NT2/D1 (cell line): ENCODE measurements around the gene MCHR2.
A peak's percentile ranks its signal among the peaks of the same experiment; 100 is the strongest.

Experiments
- DNase-seq: peaks from one replicate; pipeline ENCODE4 v3.0.0-alpha.2; 2011; ENCODE audit warnings: low read depth, low spot score
- H3K27me3 ChIP-seq: 2 replicates; pipeline ENCODE4 v1.6.0; 2011; ENCODE audit warnings: mild to moderate bottlenecking; ENCODE audit not compliant: insufficient read length, insufficient read depth
- H3K36me3 ChIP-seq: 2 replicates; pipeline ENCODE4 v1.6.1; 2011; ENCODE audit warnings: mild to moderate bottlenecking, low read length, mixed read lengths; ENCODE audit not compliant: insufficient read depth, insufficient read length
- H3K4me1 ChIP-seq: 2 replicates; pipeline ENCODE4 v1.5.1; 2011; ENCODE audit not compliant: insufficient read depth, insufficient read length
- H3K4me3 ChIP-seq: 2 replicates; pipeline ENCODE4 v1.5.1; 2011; ENCODE audit warnings: low read depth; ENCODE audit not compliant: insufficient read length
- H3K9ac ChIP-seq: 2 replicates; pipeline ENCODE4 v1.6.0; 2011; ENCODE audit warnings: low read depth; ENCODE audit not compliant: insufficient read length
- H3K9me3 ChIP-seq: 2 replicates; pipeline ENCODE4 v1.5.1; 2011; ENCODE audit warnings: mild to moderate bottlenecking, low read length; ENCODE audit not compliant: insufficient read depth
- SUZ12 ChIP-seq: IDR thresholded peaks from 2 replicates; pipeline ENCODE4 v1.6.1; 2011; ENCODE audit not compliant: insufficient read length, insufficient read depth; ENCODE audit errors: extremely low read depth
- YY1 ChIP-seq: IDR thresholded peaks from 2 replicates; pipeline ENCODE4 v1.6.1; 2011; ENCODE audit not compliant: insufficient read length, insufficient read depth
- ZNF274 ChIP-seq: IDR thresholded peaks from 2 replicates; pipeline ENCODE4 v1.6.1; 2011; ENCODE audit warnings: mild to moderate bottlenecking, low read depth, low read length

MCHR2 gene

GRCh38 chr6:99997141-99997540 is 3.1 kb upstream of the MCHR2 start:
- Histone ChIP-seq H3K36me3 (no peaks in the 10 kb centered on the region), H3K9me3 (no peaks in the 10 kb centered on the region), H3K27me3 (peaks cover 33% of the 10 kb centered on the region), H3K4me3 (no peak overlapping the region), H3K4me1 (no peaks in the 10 kb centered on the region), H3K9ac (no peak overlapping the region)
- DNase-seq = no peak
- TF ChIP-seq ZNF274 (no peak), SUZ12 (no peak), YY1 (no peak)

DNA sequence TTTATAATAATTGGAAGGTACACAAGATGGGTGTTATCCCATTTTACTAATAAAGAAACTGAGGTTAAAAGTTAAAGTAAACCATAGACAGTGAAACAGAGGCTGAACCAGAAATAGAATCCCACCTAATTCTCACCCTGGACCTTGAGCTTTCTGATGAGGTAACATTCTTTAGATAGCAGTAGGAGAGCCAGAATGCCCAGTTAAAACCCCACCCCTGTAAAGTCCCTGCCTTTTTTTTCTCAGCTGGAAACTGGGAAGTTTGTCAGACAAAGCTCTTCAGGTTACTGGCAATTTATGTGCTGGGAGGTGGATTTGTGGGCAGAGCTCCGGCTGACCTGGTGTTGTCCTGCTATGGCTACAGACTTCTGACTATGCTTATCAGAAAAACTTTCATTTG is 1.9 kb upstream of the MCHR2 start:
- Histone ChIP-seq H3K4me1 (no peaks in the 10 kb centered on the region), H3K9me3 (no peaks in the 10 kb centered on the region), H3K4me3 (no peak overlapping the region), H3K27me3 (peaks cover 37% of the 10 kb centered on the region), H3K9ac (no peak overlapping the region), H3K36me3 (no peaks in the 10 kb centered on the region)
- DNase-seq = no peak
- TF ChIP-seq ZNF274 (no peak), SUZ12 (no peak), YY1 (no peak)

DNA sequence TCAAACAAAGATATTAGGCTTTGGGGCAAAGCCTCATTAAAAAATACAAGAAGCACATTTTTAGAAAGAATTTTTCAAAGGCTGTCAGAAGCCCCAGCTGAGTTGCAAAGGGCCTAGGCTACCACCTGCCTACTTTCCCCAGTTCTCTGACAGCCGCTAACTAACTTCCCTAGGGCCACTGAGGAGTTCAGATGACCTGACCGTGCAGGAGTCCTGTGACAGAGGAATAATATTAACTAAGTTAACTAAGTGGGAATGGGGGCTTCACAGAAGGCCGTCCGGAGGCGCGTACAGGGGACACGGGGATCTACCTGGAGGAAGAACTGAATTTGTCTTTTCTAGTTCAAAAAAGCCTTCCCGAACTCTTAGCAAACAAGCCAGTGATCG is 884 bp downstream of the MCHR2 start:
- no peaks in the 10 kb centered on the region for H3K9me3 ChIP-seq
- H3K27me3 ChIP-seq = peaks cover 37% of the 10 kb centered on the region
- no peaks in the 10 kb centered on the region for H3K4me1 ChIP-seq
- H3K4me3 ChIP-seq = peak overlapping the region; percentile 61
- TF ChIP-seq YY1 = no peak
- H3K9ac ChIP-seq = peak overlapping the region; percentile 61
- no peaks in the 10 kb centered on the region for H3K36me3 ChIP-seq
- no peak for DNase-seq

- DNase-seq = no peak
- peaks cover 37% of the 10 kb centered on the region for H3K27me3 ChIP-seq
- TF ChIP-seq SUZ12 (no peak), YY1 (no peak), ZNF274 (no peak)
- H3K9me3 ChIP-seq = no peaks in the 10 kb centered on the region
- no peaks in the 10 kb centered on the region for H3K4me1 ChIP-seq
- no peak overlapping the region for H3K4me3 ChIP-seq
- H3K9ac ChIP-seq = no peak overlapping the region
- H3K36me3 ChIP-seq = no peaks in the 10 kb centered on the region
These were observed 2.1 kb downstream of the MCHR2 start for GRCh38 chr6:99991955-99992354.

- no peak for TF ChIP-seq ZNF274
- Histone ChIP-seq H3K4me1 (no peaks in the 10 kb centered on the region), H3K9me3 (0 out of 2 replicates have a peak, but pooled peaks cover 4% of the 10 kb centered on the region), H3K27me3 (no peaks in the 10 kb centered on the region), H3K4me3 (no peak overlapping the region), H3K9ac (no peak overlapping the region), H3K36me3 (no peaks in the 10 kb centered on the region)
- DNase-seq = no peak
These were observed 13.3 kb downstream of the MCHR2 start for GRCh38 chr6:99980741-99981140.

DNA sequence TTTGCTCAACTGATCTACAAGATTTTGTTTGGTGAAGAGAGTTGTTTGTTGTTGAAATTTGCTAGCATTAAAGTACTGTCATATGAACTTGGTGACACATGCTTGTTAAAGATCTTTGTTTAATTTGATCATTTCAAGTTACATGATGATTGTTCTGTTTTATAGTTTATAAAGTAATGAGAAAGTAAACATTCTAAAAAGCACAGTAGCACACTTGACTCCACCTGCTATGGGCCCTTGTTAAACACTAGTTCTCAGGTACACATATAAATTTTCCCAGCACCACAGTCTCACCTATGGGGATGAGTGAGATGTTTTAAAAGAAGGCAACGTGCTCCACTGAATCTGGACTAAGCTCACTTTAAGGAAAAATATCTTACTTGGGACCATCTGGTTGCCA is 14.1 kb downstream of the MCHR2 start:
- no peaks in the 10 kb centered on the region for H3K36me3 ChIP-seq
- H3K4me1 ChIP-seq = no peaks in the 10 kb centered on the region
- TF ChIP-seq YY1 = no peak
- TF ChIP-seq ZNF274 = no peak
- no peak for TF ChIP-seq SUZ12
- H3K9ac ChIP-seq = no peak overlapping the region
- H3K27me3 ChIP-seq = no peaks in the 10 kb centered on the region
- H3K4me3 ChIP-seq = no peak overlapping the region
- no peak for DNase-seq
- peaks cover 4% of the 10 kb centered on the region; the same call in 1 of the 2 replicates for H3K9me3 ChIP-seq

GRCh38 chr6:99967052-99967451 is 27.0 kb downstream of the MCHR2 start:
- Histone ChIP-seq H3K4me3 (no peak overlapping the region), H3K27me3 (no peaks in the 10 kb centered on the region), H3K9ac (no peak overlapping the region), H3K9me3 (no peaks in the 10 kb centered on the region), H3K36me3 (no peaks in the 10 kb centered on the region), H3K4me1 (no peaks in the 10 kb centered on the region)
- TF ChIP-seq YY1 (no peak), SUZ12 (no peak), ZNF274 (no peak)
- no peak for DNase-seq

DNA sequence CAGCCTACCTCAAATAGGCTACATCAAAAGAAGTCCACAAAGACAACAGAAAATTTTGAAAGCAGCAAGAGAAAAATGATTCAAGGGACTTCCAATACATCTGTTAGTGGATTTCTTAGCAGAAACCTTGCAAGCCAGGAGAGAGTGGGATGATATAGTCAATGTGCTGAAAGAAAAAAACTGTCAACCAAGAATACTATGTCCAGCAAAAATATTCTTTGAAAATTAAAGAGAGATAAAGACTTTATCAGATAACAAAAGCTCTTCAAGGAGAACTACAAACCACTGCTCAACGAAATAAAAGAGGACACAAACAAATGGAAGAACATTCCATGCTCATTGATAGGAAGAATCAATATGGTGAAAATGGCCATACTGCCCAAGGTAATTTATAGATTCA is 34.0 kb downstream of the MCHR2 start:
- TF ChIP-seq YY1 = no peak
- TF ChIP-seq ZNF274 = no peak
- TF ChIP-seq SUZ12 = no peak
- Histone ChIP-seq H3K4me3 (no peak overlapping the region), H3K4me1 (no peaks in the 10 kb centered on the region), H3K27me3 (no peaks in the 10 kb centered on the region), H3K9me3 (peaks cover 7% of the 10 kb centered on the region), H3K9ac (no peak overlapping the region), H3K36me3 (no peaks in the 10 kb centered on the region)
- DNase-seq = no peak
